ENCODE results near the gene ZNF747. TPM values are rescaled to one million over a fixed set of nuclear protein-coding genes. Genes with fewer than 3 reads are reported as not detected.

Gene ZNF747
- total and polyA plus RNA-seq, 10 of the 15 experiments (the other 5 are each of a cell fraction or from before 2014, with no cell fraction given), result 1.0 to 13.0 (median 7.2) TPM

- 0 out of 2 replicates have a peak, but pooled peaks have one; percentile 33 for TF ChIP-seq ZNF687 (IDR thresholded peaks at IDR 0.05)
- TF ChIP-seq CBFB (IDR thresholded peaks at IDR 0.05; ENCODE audit: low read depth), result no peak
- TF ChIP-seq, protein P1, sequence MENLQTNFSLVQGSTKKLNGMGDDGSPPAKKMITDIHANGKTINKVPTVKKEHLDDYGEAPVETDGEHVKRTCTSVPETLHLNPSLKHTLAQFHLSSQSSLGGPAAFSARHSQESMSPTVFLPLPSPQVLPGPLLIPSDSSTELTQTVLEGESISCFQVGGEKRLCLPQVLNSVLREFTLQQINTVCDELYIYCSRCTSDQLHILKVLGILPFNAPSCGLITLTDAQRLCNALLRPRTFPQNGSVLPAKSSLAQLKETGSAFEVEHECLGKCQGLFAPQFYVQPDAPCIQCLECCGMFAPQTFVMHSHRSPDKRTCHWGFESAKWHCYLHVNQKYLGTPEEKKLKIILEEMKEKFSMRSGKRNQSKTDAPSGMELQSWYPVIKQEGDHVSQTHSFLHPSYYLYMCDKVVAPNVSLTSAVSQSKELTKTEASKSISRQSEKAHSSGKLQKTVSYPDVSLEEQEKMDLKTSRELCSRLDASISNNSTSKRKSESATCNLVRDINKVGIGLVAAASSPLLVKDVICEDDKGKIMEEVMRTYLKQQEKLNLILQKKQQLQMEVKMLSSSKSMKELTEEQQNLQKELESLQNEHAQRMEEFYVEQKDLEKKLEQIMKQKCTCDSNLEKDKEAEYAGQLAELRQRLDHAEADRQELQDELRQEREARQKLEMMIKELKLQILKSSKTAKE (IDR thresholded peaks at IDR 0.05; ENCODE audit: low read depth, poor library complexity, severe bottlenecking), result no peak
- TF ChIP-seq NRF1 (conservative IDR thresholded peaks at IDR 0.05; ENCODE audit: low read depth, low read length), result no peak
- TF ChIP-seq, protein P2, sequence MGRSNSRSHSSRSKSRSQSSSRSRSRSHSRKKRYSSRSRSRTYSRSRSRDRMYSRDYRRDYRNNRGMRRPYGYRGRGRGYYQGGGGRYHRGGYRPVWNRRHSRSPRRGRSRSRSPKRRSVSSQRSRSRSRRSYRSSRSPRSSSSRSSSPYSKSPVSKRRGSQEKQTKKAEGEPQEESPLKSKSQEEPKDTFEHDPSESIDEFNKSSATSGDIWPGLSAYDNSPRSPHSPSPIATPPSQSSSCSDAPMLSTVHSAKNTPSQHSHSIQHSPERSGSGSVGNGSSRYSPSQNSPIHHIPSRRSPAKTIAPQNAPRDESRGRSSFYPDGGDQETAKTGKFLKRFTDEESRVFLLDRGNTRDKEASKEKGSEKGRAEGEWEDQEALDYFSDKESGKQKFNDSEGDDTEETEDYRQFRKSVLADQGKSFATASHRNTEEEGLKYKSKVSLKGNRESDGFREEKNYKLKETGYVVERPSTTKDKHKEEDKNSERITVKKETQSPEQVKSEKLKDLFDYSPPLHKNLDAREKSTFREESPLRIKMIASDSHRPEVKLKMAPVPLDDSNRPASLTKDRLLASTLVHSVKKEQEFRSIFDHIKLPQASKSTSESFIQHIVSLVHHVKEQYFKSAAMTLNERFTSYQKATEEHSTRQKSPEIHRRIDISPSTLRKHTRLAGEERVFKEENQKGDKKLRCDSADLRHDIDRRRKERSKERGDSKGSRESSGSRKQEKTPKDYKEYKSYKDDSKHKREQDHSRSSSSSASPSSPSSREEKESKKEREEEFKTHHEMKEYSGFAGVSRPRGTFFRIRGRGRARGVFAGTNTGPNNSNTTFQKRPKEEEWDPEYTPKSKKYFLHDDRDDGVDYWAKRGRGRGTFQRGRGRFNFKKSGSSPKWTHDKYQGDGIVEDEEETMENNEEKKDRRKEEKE (IDR thresholded peaks at IDR 0.05), result no peak
- TF ChIP-seq EZH2 (IDR thresholded peaks at IDR 0.05; ENCODE audit: borderline replicate concordance, control insufficient read depth, low read depth, low read length), result no peak
- TF ChIP-seq POLR2A (IDR thresholded peaks at IDR 0.05; ENCODE audit: low read depth, low read length), result peak; percentile 42; the same call in 1 of the 2 replicates
- 0 out of 2 replicates have a peak, but pooled peaks have one; percentile 64 for TF ChIP-seq RCOR1 (conservative IDR thresholded peaks at IDR 0.05; ENCODE audit: low read depth, low read length)
- peak; percentile 37; the same call in 1 of the 2 replicates for TF ChIP-seq TAF1 (IDR thresholded peaks at IDR 0.05; ENCODE audit: borderline replicate concordance, low read depth, low read length)
- no peak for TF ChIP-seq CEBPZ (IDR thresholded peaks at IDR 0.05; ENCODE audit: low read depth, low read length)
- peak; percentile 79 for TF ChIP-seq HCFC1 (IDR thresholded peaks at IDR 0.05; ENCODE audit: low read length)
- TF ChIP-seq NR2C1 (IDR thresholded peaks at IDR 0.05), result peak; percentile 64
- peak; percentile 47 for TF ChIP-seq USF1 (IDR thresholded peaks at IDR 0.05; ENCODE audit: borderline replicate concordance, extremely low read length, insufficient read depth, low read depth, low read length)
These were observed 7.6 kb downstream of the ZNF747 start (continued) for GRCh38 chr16:30526823-30527634.
